Measurements from ENCODE around the gene FMO2. TPM values are rescaled to one million over a fixed set of nuclear protein-coding genes. Genes with fewer than 3 reads are reported as not detected.

FMO2 gene
- total and polyA plus RNA-seq, 10 donors = 0.26 to 4.6 (median 1.2) TPM; not detected in 1

DNA sequence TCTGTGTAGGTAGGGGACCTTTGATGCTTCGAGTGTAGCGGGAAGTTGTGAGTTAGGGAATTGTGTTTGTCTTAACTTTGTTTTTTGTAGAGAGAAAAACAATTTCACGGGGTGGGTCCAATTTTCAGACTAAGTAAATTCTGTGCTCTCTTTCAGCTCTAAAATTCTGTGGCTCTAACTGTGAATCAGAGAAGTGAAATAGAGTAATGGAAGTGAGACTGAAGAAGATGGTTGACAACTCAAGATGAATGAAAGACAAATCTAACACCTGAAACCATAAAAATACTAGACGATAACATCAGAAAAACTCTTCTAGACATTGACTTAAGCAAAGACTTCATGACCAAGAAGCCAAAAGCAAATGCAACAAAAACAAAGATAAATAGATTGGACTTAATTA lies 58.8 kb downstream of the FMO2 start:
- H3K4me1 ChIP-seq = no peaks in the 10 kb centered on the region
- intact Hi-C loops (cut with DNase I; ENCODE audit: low total_unique reads) = loop anchor here (10.0 kb wide), 1 partner anchor 71 kb away; the partner anchor contains the start of gene FMO4
- no peak overlapping the region for H3K27ac ChIP-seq
- H3K9me3 ChIP-seq = peaks cover 0 to 11% (median 8%) of the 10 kb centered on the region in 8 donors
- no peak for DNase-seq
- H3K4me3 ChIP-seq = no peak overlapping the region
- no peaks in the 10 kb centered on the region for H3K36me3 ChIP-seq
- WGBS, 5 donors = 80 to 88% (median 86%) methylated on average over 4 of the region's 4 CpGs
- no peak for TF ChIP-seq POLR2AphosphoS5 (IDR thresholded peaks at IDR 0.05)
- TF ChIP-seq, protein P1, sequence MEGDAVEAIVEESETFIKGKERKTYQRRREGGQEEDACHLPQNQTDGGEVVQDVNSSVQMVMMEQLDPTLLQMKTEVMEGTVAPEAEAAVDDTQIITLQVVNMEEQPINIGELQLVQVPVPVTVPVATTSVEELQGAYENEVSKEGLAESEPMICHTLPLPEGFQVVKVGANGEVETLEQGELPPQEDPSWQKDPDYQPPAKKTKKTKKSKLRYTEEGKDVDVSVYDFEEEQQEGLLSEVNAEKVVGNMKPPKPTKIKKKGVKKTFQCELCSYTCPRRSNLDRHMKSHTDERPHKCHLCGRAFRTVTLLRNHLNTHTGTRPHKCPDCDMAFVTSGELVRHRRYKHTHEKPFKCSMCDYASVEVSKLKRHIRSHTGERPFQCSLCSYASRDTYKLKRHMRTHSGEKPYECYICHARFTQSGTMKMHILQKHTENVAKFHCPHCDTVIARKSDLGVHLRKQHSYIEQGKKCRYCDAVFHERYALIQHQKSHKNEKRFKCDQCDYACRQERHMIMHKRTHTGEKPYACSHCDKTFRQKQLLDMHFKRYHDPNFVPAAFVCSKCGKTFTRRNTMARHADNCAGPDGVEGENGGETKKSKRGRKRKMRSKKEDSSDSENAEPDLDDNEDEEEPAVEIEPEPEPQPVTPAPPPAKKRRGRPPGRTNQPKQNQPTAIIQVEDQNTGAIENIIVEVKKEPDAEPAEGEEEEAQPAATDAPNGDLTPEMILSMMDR (IDR thresholded peaks at IDR 0.05 in 8 of 11, conservative IDR thresholded peaks at IDR 0.05 in 3 of 11) = no peak
- no peak for TF ChIP-seq POLR2A (IDR thresholded peaks at IDR 0.05)
- peaks cover 0 to 7% (median 0%) of the 10 kb centered on the region in 7 donors for H3K27me3 ChIP-seq (replicated peaks in 1 of 7)

DNA sequence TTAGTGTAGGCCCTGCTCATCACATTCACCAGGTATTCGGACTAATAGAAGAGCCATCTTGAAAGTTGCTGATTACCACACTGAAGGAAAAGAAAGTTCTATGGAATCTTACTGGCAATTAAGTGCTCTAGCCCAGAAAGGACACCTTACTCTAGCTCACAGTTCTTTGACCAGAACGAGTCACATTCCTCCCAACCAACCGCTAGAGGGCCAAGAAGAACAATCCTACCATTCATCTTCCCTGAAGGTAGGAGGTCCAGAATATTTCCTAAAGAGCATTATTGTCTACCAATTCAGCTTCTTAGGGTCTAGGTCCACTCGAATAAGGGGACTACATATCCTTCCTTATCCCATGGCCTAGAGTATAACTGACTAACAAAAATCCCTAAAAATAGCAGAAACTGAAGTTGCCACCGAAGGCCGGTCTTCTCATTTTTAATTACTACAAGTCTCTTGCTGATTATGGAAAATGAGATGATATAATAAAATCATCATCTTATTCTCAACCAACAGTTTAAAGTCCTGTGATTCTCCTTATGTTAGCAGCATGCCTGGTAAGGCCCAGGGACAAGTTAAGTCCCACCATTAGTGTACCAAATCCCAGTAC lies 60.5 kb downstream of the FMO2 start:
- Histone ChIP-seq H3K27ac (no peak overlapping the region), H3K36me3 (no peaks in the 10 kb centered on the region), H3K4me1 (no peaks in the 10 kb centered on the region), H3K27me3 (replicated peaks in 1 of 7) (peaks cover 0 to 12% (median 3%) of the 10 kb centered on the region in 7 donors), H3K9me3 (no peaks in the 10 kb centered on the region), H3K4me3 (no peak overlapping the region)
- 37 to 46% (median 38%) methylated on average over 6 of the region's 6 CpGs for WGBS, 5 donors
- TF ChIP-seq, protein P1 (IDR thresholded peaks at IDR 0.05 in 8 of 11, conservative IDR thresholded peaks at IDR 0.05 in 3 of 11) = peak in 10 of 11 experiments; percentile 17 to 67 (median 54)
- TF ChIP-seq POLR2AphosphoS5 (IDR thresholded peaks at IDR 0.05) (no peak), POLR2A (IDR thresholded peaks at IDR 0.05) (no peak)
- intact Hi-C loops (cut with DNase I; ENCODE audit: low total_unique reads) = loop anchor here (10.0 kb wide), 1 partner anchor 69 kb away; the partner anchor contains the start of gene FMO4
- DNase-seq = no peak

DNA sequence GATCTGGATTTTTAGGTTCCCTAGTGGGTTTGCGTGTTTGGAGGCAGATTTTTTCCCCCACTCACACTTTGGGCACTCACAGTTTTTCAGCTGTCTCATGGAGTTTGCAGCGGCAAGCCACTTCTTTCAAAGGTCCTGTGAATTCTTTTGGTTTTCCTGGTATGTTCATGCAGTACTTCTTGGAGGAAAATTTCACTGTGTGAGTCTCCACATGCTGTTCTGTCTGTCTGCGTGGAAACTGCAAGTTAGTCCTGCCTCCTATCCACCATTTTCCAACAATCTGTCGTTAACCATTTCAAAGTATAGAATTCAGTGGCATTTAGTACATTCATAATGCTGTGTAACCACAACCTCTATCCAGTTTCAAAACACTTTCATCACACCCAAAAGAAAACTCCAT lies 62.4 kb downstream of the FMO2 start:
- no peak for DNase-seq
- intact Hi-C loops (cut with DNase I; ENCODE audit: low total_unique reads) = loop anchor here (10.0 kb wide), 1 partner anchor 67 kb away; the partner anchor contains the start of gene FMO4
- H3K27ac ChIP-seq = no peak overlapping the region
- no peak for TF ChIP-seq POLR2AphosphoS5 (IDR thresholded peaks at IDR 0.05)
- TF ChIP-seq, protein P1 (IDR thresholded peaks at IDR 0.05 in 8 of 11, conservative IDR thresholded peaks at IDR 0.05 in 3 of 11) = no peak
- TF ChIP-seq POLR2A (IDR thresholded peaks at IDR 0.05) = no peak
- H3K9me3 ChIP-seq = no peaks in the 10 kb centered on the region
- no peaks in the 10 kb centered on the region for H3K36me3 ChIP-seq
- H3K4me3 ChIP-seq = no peak overlapping the region
- WGBS, 5 donors = 79 to 88% (median 84%) methylated on average over 4 of the region's 4 CpGs
- H3K27me3 ChIP-seq (replicated peaks in 1 of 7) = peaks cover 0 to 32% (median 5%) of the 10 kb centered on the region in 7 donors
- peaks cover 0 to 16% (median 7%) of the 10 kb centered on the region in 6 donors for H3K4me1 ChIP-seq

- WGBS, 5 donors = 74 to 82% (median 76%) methylated on average over 4 of the region's 4 CpGs
- TF ChIP-seq POLR2A (IDR thresholded peaks at IDR 0.05) (no peak), POLR2AphosphoS5 (IDR thresholded peaks at IDR 0.05) (no peak)
- TF ChIP-seq, protein P1 (IDR thresholded peaks at IDR 0.05 in 8 of 11, conservative IDR thresholded peaks at IDR 0.05 in 3 of 11) = no peak
- peaks cover 0 to 20% (median 7%) of the 10 kb centered on the region in 6 donors for H3K4me1 ChIP-seq
- no peak for DNase-seq
- H3K4me3 ChIP-seq = no peak within 1 kb of the TSS
- intact Hi-C loops (cut with DNase I; ENCODE audit: low total_unique reads) = loop anchor here (10.0 kb wide), 1 partner anchor 66 kb away; the partner anchor contains the start of gene FMO4
- H3K27me3 ChIP-seq (replicated peaks in 1 of 7) = peaks cover 0 to 40% (median 6%) of the 10 kb centered on the region in 7 donors
- H3K27ac ChIP-seq = no peak within 1 kb of the TSS
- H3K9me3 ChIP-seq = no peaks in the 10 kb centered on the region
- no peaks in the 10 kb centered on the region for H3K36me3 ChIP-seq
These were observed 63.2 kb downstream of the FMO2 start, which contains the start of gene FMO1 for GRCh38 chr1:171248302-171248701. Gene FMO1, plus strand, starts transcription at chr1:171248494. Its CDS starts 9,594 bp downstream, at chr1:171258088.

Measured in spleen (tissue), 11 donors.